Measurements from ENCODE around the gene SLC7A8.

SLC7A8 gene

DNA sequence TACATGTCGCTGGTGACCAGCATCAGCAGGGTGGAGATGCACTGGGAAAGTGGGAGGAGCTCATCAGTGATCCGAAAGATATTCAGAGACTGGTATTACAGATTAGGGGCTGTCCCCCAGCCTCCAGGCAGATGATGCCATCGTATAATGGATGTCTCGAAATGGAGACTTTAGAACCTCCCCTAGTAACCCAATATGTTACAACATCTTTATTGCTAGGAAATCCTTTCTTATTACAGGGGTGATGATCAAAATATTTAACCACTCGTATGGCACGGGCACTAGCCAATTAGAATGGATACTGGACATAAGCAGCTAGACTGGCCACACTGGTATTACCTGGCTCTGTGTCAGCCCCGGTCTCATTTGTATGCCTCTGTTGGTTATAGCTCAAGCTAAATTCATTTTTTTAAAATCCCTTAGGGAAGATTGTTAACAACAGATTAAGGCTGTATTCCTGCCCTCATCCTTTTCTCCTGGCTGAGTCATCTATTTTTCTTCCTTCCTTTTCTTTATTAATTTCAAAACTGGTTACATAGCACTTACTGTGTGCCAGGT is 53.6 kb downstream of the SLC7A8 start:
- no peaks in the 10 kb centered on the region for H3K9me3 ChIP-seq (ENCODE audit: insufficient read depth, low read length)

DNA sequence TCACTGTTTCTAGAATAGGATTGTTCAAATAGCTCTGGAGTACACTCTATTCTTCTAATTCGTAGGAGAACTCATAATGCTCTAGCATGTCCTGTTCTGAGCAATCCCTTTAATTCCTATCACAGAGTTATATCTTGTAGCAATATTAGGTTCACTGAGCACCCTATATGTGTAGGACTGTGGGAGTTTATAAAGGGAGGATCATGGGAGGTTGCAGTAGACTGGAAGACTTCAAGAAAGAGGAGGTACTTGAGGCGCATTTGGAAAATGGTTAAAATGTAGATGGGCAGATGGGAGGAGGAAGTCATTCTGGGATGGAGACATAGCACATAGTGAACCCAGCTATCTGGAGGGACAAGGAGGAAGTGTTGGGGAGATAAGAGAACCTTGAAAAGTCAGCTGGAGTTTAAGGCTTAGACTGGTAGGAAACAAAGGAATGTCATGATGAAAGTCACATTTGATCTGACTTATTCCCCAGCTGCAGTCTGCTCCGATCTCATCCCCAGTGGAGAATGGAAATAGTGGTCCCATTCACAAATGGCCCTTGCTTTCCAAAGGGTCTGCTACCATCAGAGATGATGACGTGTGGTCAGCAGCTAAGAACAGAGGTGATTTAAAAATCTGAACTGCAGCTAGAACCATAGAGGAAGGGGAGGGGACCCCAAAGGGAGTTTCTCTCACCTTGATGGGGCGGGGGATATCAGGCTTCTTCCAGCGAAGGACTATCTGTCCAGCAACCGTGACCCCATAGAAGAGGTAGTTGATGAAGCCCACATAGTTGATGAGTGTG is 54.3 kb downstream of the SLC7A8 start:
- Histone ChIP-seq H3K36me3 (ENCODE audit: insufficient read depth, insufficient read length, low read length) (peaks cover 7% of the 10 kb centered on the region), H3K9me3 (ENCODE audit: insufficient read depth, low read length) (no peaks in the 10 kb centered on the region), H3K9ac (ENCODE audit: insufficient read length, low read depth) (no peak overlapping the region), H3K27me3 (ENCODE audit: insufficient read depth, insufficient read length) (no peaks in the 10 kb centered on the region), H3K4me1 (ENCODE audit: insufficient read depth, insufficient read length) (peaks cover 2% of the 10 kb centered on the region), H3K4me3 (ENCODE audit: insufficient read length, low read depth) (no peak overlapping the region)
- no peak for TF ChIP-seq ZNF274 (IDR thresholded peaks at IDR 0.05; ENCODE audit: low read depth, low read length)
- TF ChIP-seq YY1 (IDR thresholded peaks at IDR 0.05; ENCODE audit: insufficient read depth, insufficient read length): no peak
- TF ChIP-seq SUZ12 (IDR thresholded peaks at IDR 0.05; ENCODE audit: extremely low read depth, insufficient read depth, insufficient read length): no peak
- no peak for DNase-seq (ENCODE audit: low read depth, low spot score)

More for the DNA sequence above, 53.6 kb downstream of the SLC7A8 start:
- DNase-seq (ENCODE audit: low read depth, low spot score): no peak
- H3K36me3 ChIP-seq (ENCODE audit: insufficient read depth, insufficient read length, low read length): peaks cover 7% of the 10 kb centered on the region
- TF ChIP-seq ZNF274 (IDR thresholded peaks at IDR 0.05; ENCODE audit: low read depth, low read length) (no peak), SUZ12 (IDR thresholded peaks at IDR 0.05; ENCODE audit: extremely low read depth, insufficient read depth, insufficient read length) (no peak), YY1 (IDR thresholded peaks at IDR 0.05; ENCODE audit: insufficient read depth, insufficient read length) (no peak)
- H3K4me1 ChIP-seq (ENCODE audit: insufficient read depth, insufficient read length): peaks cover 2% of the 10 kb centered on the region
- no peak overlapping the region for H3K9ac ChIP-seq (ENCODE audit: insufficient read length, low read depth)
- no peak overlapping the region for H3K4me3 ChIP-seq (ENCODE audit: insufficient read length, low read depth)
- H3K27me3 ChIP-seq (ENCODE audit: insufficient read depth, insufficient read length): no peaks in the 10 kb centered on the region

DNA sequence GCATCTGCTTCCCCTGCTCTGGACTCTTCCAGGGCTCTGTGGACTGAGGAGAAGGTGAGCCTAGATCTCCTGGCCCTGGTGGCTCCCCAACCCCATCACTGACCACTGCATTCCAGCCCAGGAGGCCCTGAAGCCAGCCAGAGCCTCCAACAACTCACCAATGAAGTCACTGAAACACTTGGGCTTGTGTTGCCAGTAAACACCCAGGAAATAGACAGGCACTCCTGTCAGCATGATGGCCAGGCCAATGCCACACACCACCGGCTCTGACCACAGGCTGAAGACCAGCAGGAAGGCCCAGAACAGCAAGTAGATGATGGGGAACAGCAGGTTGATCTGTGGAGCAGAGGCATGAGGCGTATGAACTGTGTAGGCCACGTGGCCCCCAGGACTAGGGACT is 55.6 kb downstream of the SLC7A8 start:
- TF ChIP-seq ZNF274 (IDR thresholded peaks at IDR 0.05; ENCODE audit: low read depth, low read length) (no peak), YY1 (IDR thresholded peaks at IDR 0.05; ENCODE audit: insufficient read depth, insufficient read length) (no peak), SUZ12 (IDR thresholded peaks at IDR 0.05; ENCODE audit: extremely low read depth, insufficient read depth, insufficient read length) (no peak)
- no peak for DNase-seq (ENCODE audit: low read depth, low spot score)
- Histone ChIP-seq H3K4me1 (ENCODE audit: insufficient read depth, insufficient read length) (peaks cover 2% of the 10 kb centered on the region), H3K36me3 (ENCODE audit: insufficient read depth, insufficient read length, low read length) (peaks cover 7% of the 10 kb centered on the region), H3K9ac (ENCODE audit: insufficient read length, low read depth) (no peak overlapping the region), H3K9me3 (ENCODE audit: insufficient read depth, low read length) (no peaks in the 10 kb centered on the region), H3K27me3 (ENCODE audit: insufficient read depth, insufficient read length) (no peaks in the 10 kb centered on the region), H3K4me3 (ENCODE audit: insufficient read length, low read depth) (no peak overlapping the region)

DNA sequence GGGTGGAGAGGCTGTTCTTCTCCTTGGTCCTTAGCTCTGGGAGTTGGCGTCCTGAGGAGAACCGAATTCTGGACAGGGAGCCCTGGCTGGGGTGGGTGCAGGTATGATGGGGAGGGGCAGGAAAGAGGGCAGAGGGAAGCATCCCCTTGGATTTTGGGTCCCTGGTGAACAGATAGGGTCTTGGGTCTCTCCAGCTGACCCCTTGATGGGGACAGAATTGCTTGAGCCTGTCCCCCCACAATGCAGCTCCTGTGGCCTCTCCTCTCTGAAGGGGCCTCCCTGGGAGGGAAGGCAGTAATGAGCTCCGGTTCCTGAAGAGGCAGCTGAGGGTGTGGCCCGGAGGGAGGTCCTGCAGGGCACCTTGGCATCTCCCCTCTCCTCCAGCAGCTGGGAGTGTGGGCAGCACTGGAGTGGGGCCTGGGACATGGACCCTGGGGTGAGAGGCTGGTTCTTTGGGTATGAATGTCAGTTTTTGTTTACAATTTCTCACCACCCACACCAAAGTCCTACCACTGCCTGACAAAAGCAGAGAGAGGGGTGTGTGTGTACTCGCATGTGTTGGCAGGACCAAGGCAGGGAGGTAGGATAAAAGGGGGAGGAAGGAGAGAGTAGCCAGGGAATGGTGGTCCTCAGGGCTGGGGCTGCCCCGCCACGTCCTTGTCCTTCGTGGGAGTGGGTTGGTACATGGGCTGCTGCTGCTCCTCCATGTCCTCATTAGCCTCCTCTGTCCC is 56.7 kb downstream of the SLC7A8 start:
- no peaks in the 10 kb centered on the region for H3K27me3 ChIP-seq (ENCODE audit: insufficient read depth, insufficient read length)
- no peak for TF ChIP-seq SUZ12 (IDR thresholded peaks at IDR 0.05; ENCODE audit: extremely low read depth, insufficient read depth, insufficient read length)
- TF ChIP-seq YY1 (IDR thresholded peaks at IDR 0.05; ENCODE audit: insufficient read depth, insufficient read length): no peak
- TF ChIP-seq ZNF274 (IDR thresholded peaks at IDR 0.05; ENCODE audit: low read depth, low read length): no peak
- peaks cover 7% of the 10 kb centered on the region for H3K36me3 ChIP-seq (ENCODE audit: insufficient read depth, insufficient read length, low read length)
- no peaks in the 10 kb centered on the region for H3K9me3 ChIP-seq (ENCODE audit: insufficient read depth, low read length)
- peaks cover 2% of the 10 kb centered on the region for H3K4me1 ChIP-seq (ENCODE audit: insufficient read depth, insufficient read length)
- no peak overlapping the region for H3K9ac ChIP-seq (ENCODE audit: insufficient read length, low read depth)
- H3K4me3 ChIP-seq (ENCODE audit: insufficient read length, low read depth): no peak overlapping the region
- no peak for DNase-seq (ENCODE audit: low read depth, low spot score)

DNA sequence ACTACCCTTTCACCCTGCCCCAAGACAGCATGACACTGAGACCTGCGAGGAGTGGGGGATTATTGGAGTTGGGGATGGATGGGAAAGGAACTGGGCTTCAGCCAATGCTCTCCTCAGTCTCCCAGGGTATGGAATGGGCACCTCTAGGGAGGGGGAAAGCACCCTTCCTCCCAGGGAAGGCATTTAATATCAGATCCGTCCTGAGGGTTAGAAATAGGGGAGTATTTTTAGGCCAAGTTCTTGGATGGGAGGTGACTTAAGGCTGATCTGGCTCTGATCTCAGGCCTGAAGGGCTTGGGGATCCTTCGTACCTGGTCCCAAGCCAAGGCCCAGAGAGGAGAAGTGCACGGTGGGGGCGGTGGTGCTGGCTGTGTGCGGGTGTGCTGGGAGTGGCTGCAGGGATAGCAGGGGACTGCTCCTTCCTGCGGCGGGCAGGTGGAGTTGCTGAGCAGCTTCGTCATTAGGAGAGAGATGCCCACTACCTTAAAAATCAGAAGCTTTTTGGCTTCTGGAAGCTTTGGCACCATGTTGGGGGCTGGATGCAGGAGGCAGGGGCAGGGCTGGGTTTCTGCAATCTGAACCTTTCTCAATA is 57.4 kb downstream of the SLC7A8 start:
- no peak overlapping the region for H3K4me3 ChIP-seq (ENCODE audit: insufficient read length, low read depth)
- no peak overlapping the region for H3K9ac ChIP-seq (ENCODE audit: insufficient read length, low read depth)
- DNase-seq (ENCODE audit: low read depth, low spot score): no peak
- no peaks in the 10 kb centered on the region for H3K27me3 ChIP-seq (ENCODE audit: insufficient read depth, insufficient read length)
- H3K9me3 ChIP-seq (ENCODE audit: insufficient read depth, low read length): no peaks in the 10 kb centered on the region
- H3K4me1 ChIP-seq (ENCODE audit: insufficient read depth, insufficient read length): peaks cover 8% of the 10 kb centered on the region
- peaks cover 7% of the 10 kb centered on the region for H3K36me3 ChIP-seq (ENCODE audit: insufficient read depth, insufficient read length, low read length)
- no peak for TF ChIP-seq SUZ12 (IDR thresholded peaks at IDR 0.05; ENCODE audit: extremely low read depth, insufficient read depth, insufficient read length)
- TF ChIP-seq ZNF274 (IDR thresholded peaks at IDR 0.05; ENCODE audit: low read depth, low read length): no peak
- TF ChIP-seq YY1 (IDR thresholded peaks at IDR 0.05; ENCODE audit: insufficient read depth, insufficient read length): no peak

DNA sequence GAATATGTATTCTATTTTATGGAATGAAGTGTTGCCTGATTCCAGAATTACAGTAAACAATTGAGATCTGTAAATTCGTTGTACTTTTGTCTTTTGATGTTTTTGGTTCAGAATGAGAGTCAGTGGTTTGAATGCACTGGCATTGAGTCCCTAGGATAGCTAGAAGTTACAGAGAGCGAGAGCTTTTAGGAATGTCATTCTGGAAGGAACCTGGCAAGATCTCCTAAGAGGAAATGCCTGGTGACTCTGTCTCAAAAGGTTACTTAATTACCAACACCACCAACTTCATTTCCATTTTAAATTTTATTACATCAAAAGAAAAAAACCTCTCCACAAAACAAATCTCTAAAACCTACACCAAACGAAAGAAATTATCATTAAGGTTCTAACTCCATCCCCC is 58.4 kb downstream of the SLC7A8 start:
- no peak for DNase-seq (ENCODE audit: low read depth, low spot score)
- Histone ChIP-seq H3K9ac (ENCODE audit: insufficient read length, low read depth) (no peak overlapping the region), H3K27me3 (ENCODE audit: insufficient read depth, insufficient read length) (no peaks in the 10 kb centered on the region), H3K4me3 (ENCODE audit: insufficient read length, low read depth) (no peak overlapping the region), H3K36me3 (ENCODE audit: insufficient read depth, insufficient read length, low read length) (peaks cover 7% of the 10 kb centered on the region), H3K9me3 (ENCODE audit: insufficient read depth, low read length) (no peaks in the 10 kb centered on the region), H3K4me1 (ENCODE audit: insufficient read depth, insufficient read length) (peaks cover 8% of the 10 kb centered on the region)
- TF ChIP-seq YY1 (IDR thresholded peaks at IDR 0.05; ENCODE audit: insufficient read depth, insufficient read length) (no peak), SUZ12 (IDR thresholded peaks at IDR 0.05; ENCODE audit: extremely low read depth, insufficient read depth, insufficient read length) (no peak), ZNF274 (IDR thresholded peaks at IDR 0.05; ENCODE audit: low read depth, low read length) (no peak)

All from NT2/D1 (cell line).